AG09319 (cell line): ENCODE data around the gene CALY.

ENCODE experiments used
- DNase-seq: peaks from one replicate; pipeline ENCODE4 v3.0.0-alpha.2; 2010; ENCODE audit warnings: low read depth; ENCODE audit errors: extremely low read depth
- TF ChIP-seq, protein P1 (sequence below): IDR thresholded peaks from 2 replicates; pipeline ENCODE4 v1.5.1; 2011; ENCODE audit warnings: low read depth, mild to moderate bottlenecking, inconsistent platforms, low read length, moderate library complexity

CALY gene

DNA sequence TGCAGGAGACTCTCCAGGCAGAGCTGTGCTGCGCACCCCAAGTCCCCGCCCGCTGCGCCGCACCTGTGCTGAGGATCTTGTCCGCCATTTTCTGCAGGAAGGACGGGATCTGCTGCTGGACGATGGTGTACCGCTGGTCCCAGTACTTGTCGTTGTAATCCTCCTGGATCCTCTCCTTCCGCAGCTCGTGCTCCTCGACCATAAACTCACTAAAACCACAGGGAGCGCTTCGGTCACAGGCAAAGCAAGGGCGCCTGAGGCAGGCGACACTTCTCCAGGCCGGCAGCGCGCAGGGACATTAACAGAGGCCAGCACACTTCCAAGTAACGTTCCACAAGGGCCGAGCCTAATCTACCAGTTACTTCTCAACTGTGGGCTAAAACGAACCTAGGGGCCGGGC, 46.9 kb downstream of the CALY start:
- TF ChIP-seq, protein P1, sequence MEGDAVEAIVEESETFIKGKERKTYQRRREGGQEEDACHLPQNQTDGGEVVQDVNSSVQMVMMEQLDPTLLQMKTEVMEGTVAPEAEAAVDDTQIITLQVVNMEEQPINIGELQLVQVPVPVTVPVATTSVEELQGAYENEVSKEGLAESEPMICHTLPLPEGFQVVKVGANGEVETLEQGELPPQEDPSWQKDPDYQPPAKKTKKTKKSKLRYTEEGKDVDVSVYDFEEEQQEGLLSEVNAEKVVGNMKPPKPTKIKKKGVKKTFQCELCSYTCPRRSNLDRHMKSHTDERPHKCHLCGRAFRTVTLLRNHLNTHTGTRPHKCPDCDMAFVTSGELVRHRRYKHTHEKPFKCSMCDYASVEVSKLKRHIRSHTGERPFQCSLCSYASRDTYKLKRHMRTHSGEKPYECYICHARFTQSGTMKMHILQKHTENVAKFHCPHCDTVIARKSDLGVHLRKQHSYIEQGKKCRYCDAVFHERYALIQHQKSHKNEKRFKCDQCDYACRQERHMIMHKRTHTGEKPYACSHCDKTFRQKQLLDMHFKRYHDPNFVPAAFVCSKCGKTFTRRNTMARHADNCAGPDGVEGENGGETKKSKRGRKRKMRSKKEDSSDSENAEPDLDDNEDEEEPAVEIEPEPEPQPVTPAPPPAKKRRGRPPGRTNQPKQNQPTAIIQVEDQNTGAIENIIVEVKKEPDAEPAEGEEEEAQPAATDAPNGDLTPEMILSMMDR, result no peak
- DNase-seq, result no peak

DNA sequence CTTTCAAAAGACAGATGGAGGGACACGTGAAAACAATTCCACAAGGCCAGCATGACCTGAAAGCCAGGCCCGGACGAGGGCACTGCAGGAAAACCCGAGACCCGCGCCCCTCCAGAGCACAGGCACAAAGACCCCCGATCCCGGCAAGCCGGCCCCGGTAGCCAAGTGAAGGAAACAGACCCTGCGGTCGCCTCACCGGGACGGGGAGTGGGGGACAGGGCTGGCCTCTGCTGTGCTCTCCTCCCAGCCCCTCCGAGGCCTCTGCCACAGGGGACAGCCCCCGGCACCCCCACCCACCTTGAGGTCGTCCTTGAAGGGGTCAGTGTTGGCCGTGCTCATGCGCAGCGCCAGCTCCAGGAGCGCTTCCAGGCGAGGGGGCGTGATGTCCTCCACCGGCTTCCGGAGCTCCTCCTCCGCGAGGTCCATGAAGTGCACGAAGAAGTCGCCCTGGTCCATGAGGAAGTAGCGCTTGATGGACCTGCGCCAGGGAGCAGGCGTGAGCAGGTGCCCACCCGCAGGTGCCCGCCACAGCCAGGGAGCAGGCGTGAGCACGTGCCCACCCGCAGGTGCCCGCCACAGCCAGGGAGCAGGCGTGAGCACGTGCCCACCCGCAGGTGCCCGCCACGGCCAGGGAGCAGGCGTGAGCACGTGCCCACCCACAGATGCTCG, 48.7 kb downstream of the CALY start:
- TF ChIP-seq, protein P1, result no peak
- DNase-seq, result no peak

GRCh38 chr10:133286366-133286765, 50.3 kb downstream of the CALY start:
- TF ChIP-seq, protein P1, result no peak
- no peak for DNase-seq

- DNase-seq, result no peak
- TF ChIP-seq, protein P1, result no peak
Measured at GRCh38 chr10:133285217-133285616, 51.5 kb downstream of the CALY start.

DNA sequence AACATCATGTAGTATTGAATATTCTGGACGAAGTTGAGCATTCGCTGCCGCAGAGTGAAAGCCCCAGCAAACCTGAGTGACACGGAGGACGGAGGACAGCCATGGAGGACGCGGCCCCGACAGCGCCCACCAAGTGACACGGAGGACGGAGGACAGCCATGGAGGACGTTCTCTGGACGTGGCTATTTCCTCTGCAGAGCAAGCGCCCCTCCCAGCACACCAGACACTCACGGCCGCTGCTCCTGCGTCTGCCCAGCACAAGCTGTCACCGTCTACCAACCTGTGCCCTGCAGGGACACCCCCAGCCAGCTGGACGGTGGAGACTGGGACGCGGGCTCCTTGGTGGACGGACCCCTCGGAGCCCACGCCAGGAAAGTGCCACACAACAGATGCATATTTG, 52.8 kb downstream of the CALY start:
- TF ChIP-seq, protein P1, result no peak
- DNase-seq, result no peak

- TF ChIP-seq, protein P1, result no peak
- DNase-seq, result no peak
Measured at GRCh38 chr10:133282846-133283390, 53.8 kb downstream of the CALY start.

DNA sequence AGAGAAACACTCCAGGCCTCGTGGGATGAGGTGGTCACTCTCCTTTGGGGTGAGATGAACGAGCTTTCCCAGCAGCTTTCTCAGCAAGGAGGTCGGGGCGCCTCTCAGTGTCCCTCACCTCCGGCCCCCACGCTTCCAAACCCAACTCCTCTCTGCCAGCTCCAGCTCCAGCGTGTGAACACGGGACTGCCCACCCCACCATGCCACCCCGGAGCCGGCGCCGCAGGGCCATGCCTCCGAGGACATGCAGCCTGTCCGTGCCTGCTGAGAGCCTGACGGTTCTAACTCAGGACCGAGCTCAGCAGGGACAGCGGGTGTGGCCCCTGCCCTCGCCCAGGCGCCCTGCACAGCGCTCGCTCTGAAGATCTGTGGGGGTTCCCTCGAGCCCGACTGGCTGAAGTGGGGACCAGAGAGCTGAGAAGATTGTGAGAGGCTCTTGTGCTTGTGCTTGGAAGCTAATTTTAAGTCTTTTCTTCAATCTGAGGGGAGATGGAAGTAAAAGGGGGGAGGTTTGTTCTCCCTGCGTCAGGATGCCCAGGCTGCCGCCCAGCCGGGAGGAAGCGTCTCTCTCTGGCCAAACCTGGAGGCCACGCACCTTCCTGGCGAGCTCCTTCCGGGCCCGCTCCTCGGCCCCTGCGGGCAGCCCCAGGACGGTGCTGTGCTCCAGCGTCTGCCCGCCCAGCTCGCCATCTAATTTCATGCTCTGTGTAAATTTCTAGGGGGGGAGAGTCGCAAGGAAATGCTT, 54.9 kb downstream of the CALY start:
- TF ChIP-seq, protein P1, result no peak
- no peak for DNase-seq
